SK-N-SH (cell line): ENCODE data around the gene PCNX1. TPM values are rescaled to one million over a fixed set of nuclear protein-coding genes. Genes with fewer than 3 reads are reported as not detected.

Experiments
- CTCF ChIA-PET: fragments of 300-600, 350-600 bp; formaldehyde crosslinking; extraction: SDS; loops from one replicate; lab custom pipeline; 2021; lab: Yijun Ruan, JAX
- POLR2A ChIA-PET: fragments of 350-600 bp; sonication (Branson Sonifier 250); formaldehyde crosslinking; extraction: SDS; loops from one replicate; lab custom pipeline; 2020; ENCODE audit warnings: antibody characterized with exemption, inconsistent platforms; lab: Yijun Ruan, JAX
- DNase-seq: peaks from one replicate; pipeline ENCODE4 v3.0.0; 2012
- H2AFZ ChIP-seq: fragments of 200-600 bp; sonication (generic); 2 replicates; pipeline ENCODE4 v1.8.1; 2016; ENCODE audit warnings: antibody characterized with exemption, mild to moderate bottlenecking, low read depth
- H3F3A ChIP-seq: fragments of 200-600 bp; sonication (generic); replicated peaks from 2 replicates; pipeline ENCODE3; 2016; ENCODE audit warnings: antibody characterized with exemption, mild to moderate bottlenecking; ENCODE audit not compliant: insufficient read depth
- H3K27ac ChIP-seq, 2 experiments: fragments of 200-500 bp in 1 of 2; fragments of 200-600 bp in 1 of 2; sonication (Bioruptor generic) in 1 of 2; sonication (generic), shearing (Covaris generic) in 1 of 2; 2 replicates each; pipeline versions ENCODE4 v1.5.1 to v1.6.1; 2014 to 2016; ENCODE audit warnings: low read depth in 2 of 2, inconsistent platforms in 1 of 2, low read length in 1 of 2, mild to moderate bottlenecking in 1 of 2, mixed read lengths in 1 of 2
- H3K27me3 ChIP-seq: fragments of 200-600 bp; sonication (generic), shearing (Covaris generic); 2 replicates; pipeline ENCODE4 v1.6.1; 2016; ENCODE audit warnings: mixed run types; ENCODE audit not compliant: insufficient read depth
- H3K36me3 ChIP-seq, 2 experiments: fragments of 200-500 bp in 1 of 2; fragments of 200-600 bp in 1 of 2; sonication (Bioruptor generic) in 1 of 2; sonication (generic) in 1 of 2; replicated peaks in 1 of 2; 2 replicates each; pipeline versions ENCODE3 to v1.5.1; 2014 to 2016; ENCODE audit warnings: low read length in 1 of 2, mild to moderate bottlenecking in 1 of 2; ENCODE audit not compliant: insufficient read depth in 2 of 2, control insufficient read depth in 1 of 2
- H3K4me1 ChIP-seq, 2 experiments: fragments of 200-500 bp in 1 of 2; fragments of 200-600 bp in 1 of 2; sonication (Bioruptor generic) in 1 of 2; sonication (generic), shearing (Covaris generic) in 1 of 2; 2 replicates each; pipeline versions ENCODE4 v1.5.1 to v1.6.1; 2014 to 2016; ENCODE audit warnings: low read depth in 1 of 2, low read length in 1 of 2, mixed run types in 1 of 2; ENCODE audit not compliant: insufficient read depth in 2 of 2, control insufficient read depth in 1 of 2
- H3K4me2 ChIP-seq: fragments of 200-600 bp; sonication (generic), shearing (Covaris generic); 2 replicates; pipeline ENCODE4 v1.6.1; 2017; ENCODE audit warnings: mixed run types
- H3K4me3 ChIP-seq, 2 experiments: fragments of 200-500 bp in 1 of 2; fragments of 200-600 bp in 1 of 2; sonication (Bioruptor generic) in 1 of 2; sonication (generic), shearing (Covaris generic) in 1 of 2; 2 replicates each; pipeline versions ENCODE4 v1.5.1 to v1.8.1; 2014 to 2016; ENCODE audit warnings: low read depth in 2 of 2, inconsistent platforms in 1 of 2, low read length in 1 of 2, mild to moderate bottlenecking in 1 of 2, mixed read lengths in 1 of 2, moderate library complexity in 1 of 2
- H3K79me2 ChIP-seq: fragments of 200-600 bp; sonication (generic); 2 replicates; pipeline ENCODE4 v1.8.1; 2017; ENCODE audit warnings: mild to moderate bottlenecking; ENCODE audit not compliant: insufficient read depth
- H3K9ac ChIP-seq: fragments of 200-600 bp; sonication (generic); 2 replicates; pipeline ENCODE4 v1.6.1; 2017; ENCODE audit warnings: mixed run types
- H3K9me2 ChIP-seq: fragments of 200-600 bp; sonication (generic); 2 replicates; pipeline ENCODE4 v1.6.1; 2017; ENCODE audit warnings: mixed run types
- H3K9me3 ChIP-seq: fragments of 200-600 bp; sonication (generic); 2 replicates; pipeline ENCODE4 v1.6.1; 2017; ENCODE audit warnings: mixed run types, mild to moderate bottlenecking, moderate library complexity
- H4K20me1 ChIP-seq: fragments of 200-600 bp; sonication (generic); 2 replicates; pipeline ENCODE4 v1.6.1; 2017; ENCODE audit warnings: mild to moderate bottlenecking, mixed run types; ENCODE audit not compliant: insufficient read depth
- CHD2 ChIP-seq: fragments of 150-350 bp; IDR thresholded peaks from 2 replicates; pipeline ENCODE4 v1.6.1; 2018; ENCODE audit warnings: low read length; ENCODE audit not compliant: partially characterized antibody
- GABPA ChIP-seq: IDR thresholded peaks from 2 replicates; pipeline ENCODE4 v1.4.0; 2012; ENCODE audit warnings: low read depth, mild to moderate bottlenecking
- GATA2 ChIP-seq: sonication (generic); formaldehyde crosslinking; IDR thresholded peaks from 2 replicates; pipeline ENCODE4 v1.5.0; 2020; ENCODE audit warnings: mild to moderate bottlenecking, missing genetic modification reagents
- JUND ChIP-seq: IDR thresholded peaks from 2 replicates; pipeline ENCODE4 v1.4.0; 2012
- RXRA ChIP-seq: IDR thresholded peaks from 2 replicates; pipeline ENCODE4 v1.4.0; 2012; ENCODE audit warnings: low read depth, mild to moderate bottlenecking, borderline replicate concordance
- WGBS: methylation state at CpG from one replicate; pipeline ENCODE4 v1.1.6; 2017; ENCODE audit warnings: low lambda C conversion rate; 5-methylcytosine and 5-hydroxymethylcytosine counted together
- polyA plus RNA-seq, 3 experiments: library from polyadenylated mRNA; depleted of rRNA; stranded (reverse); fragments of >200 nt; gene quantifications; 2 replicates each; pipeline ENCODE4 v1.2.3, GENCODE V29; 2012
- TF ChIP-seq, protein P1 (sequence below): fragments of 150-350 bp; IDR thresholded peaks from 2 replicates; pipeline ENCODE4 v1.6.1; 2016; ENCODE audit warnings: mild to moderate bottlenecking, low read depth, low read length

Gene PCNX1
- polyA plus RNA-seq, 1 of the 3 experiments (the other 2 are of a cell fraction), result 9.4 TPM

GRCh38 chr14:70884595-70885342 is 22.5 kb upstream of the PCNX1 start:
- CTCF ChIA-PET, result interaction anchor here (1.7 to 2.8 kb wide), 3 partner anchors 22 to 88 kb away, joined by 7 to 15 read pairs (median 11); partner anchors contain the start of gene PCNX1
- H3K4me3 ChIP-seq, result no peak overlapping the region
- no peak overlapping the region for H2AFZ ChIP-seq
- TF ChIP-seq, protein P1, sequence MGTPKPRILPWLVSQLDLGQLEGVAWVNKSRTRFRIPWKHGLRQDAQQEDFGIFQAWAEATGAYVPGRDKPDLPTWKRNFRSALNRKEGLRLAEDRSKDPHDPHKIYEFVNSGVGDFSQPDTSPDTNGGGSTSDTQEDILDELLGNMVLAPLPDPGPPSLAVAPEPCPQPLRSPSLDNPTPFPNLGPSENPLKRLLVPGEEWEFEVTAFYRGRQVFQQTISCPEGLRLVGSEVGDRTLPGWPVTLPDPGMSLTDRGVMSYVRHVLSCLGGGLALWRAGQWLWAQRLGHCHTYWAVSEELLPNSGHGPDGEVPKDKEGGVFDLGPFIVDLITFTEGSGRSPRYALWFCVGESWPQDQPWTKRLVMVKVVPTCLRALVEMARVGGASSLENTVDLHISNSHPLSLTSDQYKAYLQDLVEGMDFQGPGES, result no peak
- TF ChIP-seq GABPA, result no peak
- H3K79me2 ChIP-seq, result no peaks in the 10 kb centered on the region
- no peaks in the 10 kb centered on the region for H3K9me2 ChIP-seq
- no peak overlapping the region for H3K9ac ChIP-seq
- WGBS, result 87% methylated on average over 8 of the region's 8 CpGs
- H3K4me2 ChIP-seq, result no peak overlapping the region
- H3K4me1 ChIP-seq, result peaks cover 3 to 61% of the 10 kb centered on the region in 2 experiments; a peak in 3 of 4 replicates
- DNase-seq, result no peak
- no peak overlapping the region for H3K27ac ChIP-seq
- H3F3A ChIP-seq, result peaks cover 19% of the 10 kb centered on the region
- no peaks in the 10 kb centered on the region for H3K27me3 ChIP-seq
- POLR2A ChIA-PET, result no interaction called here
- no peaks in the 10 kb centered on the region for H3K9me3 ChIP-seq
- no peaks in the 10 kb centered on the region for H4K20me1 ChIP-seq
- H3K36me3 ChIP-seq, result no peaks in the 10 kb centered on the region

- peak; percentile 39 for DNase-seq
- Histone ChIP-seq H3K9ac (no peak overlapping the region), H3K9me2 (no peaks in the 10 kb centered on the region), H3K4me3 (no peak overlapping the region), H2AFZ (no peak overlapping the region), H3K4me2 (no peak overlapping the region), H4K20me1 (no peaks in the 10 kb centered on the region), H3K36me3 (no peaks in the 10 kb centered on the region), H3K4me1 (peaks cover 3 to 63% of the 10 kb centered on the region in 2 experiments; a peak in 3 of 4 replicates), H3K79me2 (no peaks in the 10 kb centered on the region), H3K27me3 (no peaks in the 10 kb centered on the region), H3K9me3 (no peaks in the 10 kb centered on the region), H3F3A (peaks cover 19% of the 10 kb centered on the region), H3K27ac (no peak overlapping the region)
- TF ChIP-seq GATA2 (CRISPR knock-in tag) (peak; percentile 35; the same call in 1 of the 2 replicates), CHD2 (no peak)
- ChIA-PET CTCF (interaction anchor here (1.7 to 2.0 kb wide), 2 partner anchors 21 to 87 kb away, joined by 7 to 11 read pairs; partner anchors contain the start of gene PCNX1), POLR2A (no interaction called here)
- WGBS, result 35% methylated on average over 4 of the region's 5 CpGs
Observed at GRCh38 chr14:70885343-70886022, 21.8 kb upstream of the PCNX1 start.

GRCh38 chr14:70886421-70887206 is 20.6 kb upstream of the PCNX1 start:
- Histone ChIP-seq H3K36me3 (no peaks in the 10 kb centered on the region), H4K20me1 (no peaks in the 10 kb centered on the region), H3K27ac (peak overlapping the region in 1 of 2 experiments; percentile 65; a peak in 1 of 4 replicates), H3K27me3 (no peaks in the 10 kb centered on the region), H3K4me1 (peaks cover 3 to 59% of the 10 kb centered on the region in 2 experiments), H2AFZ (peak overlapping the region; percentile 52; the same call in 1 of the 2 replicates), H3K9me2 (no peaks in the 10 kb centered on the region), H3K4me3 (no peak overlapping the region), H3K9ac (no peak overlapping the region), H3F3A (peaks cover 19% of the 10 kb centered on the region), H3K4me2 (peak overlapping the region; percentile 26; the same call in 1 of the 2 replicates), H3K79me2 (no peaks in the 10 kb centered on the region), H3K9me3 (no peaks in the 10 kb centered on the region)
- TF ChIP-seq JUND (no peak), RXRA (no peak)
- WGBS, result 82% methylated on average over 5 of the region's 5 CpGs
- CTCF ChIA-PET, result interaction anchor here (1.7 to 2.0 kb wide), 2 partner anchors 20 to 86 kb away, joined by 7 to 11 read pairs; partner anchors contain the start of gene PCNX1
- POLR2A ChIA-PET, result no interaction called here
- DNase-seq, result no peak
